Measurements from ENCODE around the gene EYS.

Gene EYS

GRCh38 chr6:64644024-64644423, 1063.0 kb downstream of the EYS start:
- H3K4me2 ChIP-seq (ENCODE audit: low read length): no peak overlapping the region
- H3K27ac ChIP-seq (ENCODE audit: low read depth, low read length): no peak overlapping the region
- no peaks in the 10 kb centered on the region for H3K36me3 ChIP-seq (ENCODE audit: control insufficient read depth, low read length)
- TF ChIP-seq EZH2phosphoT487 (IDR thresholded peaks at IDR 0.05; ENCODE audit: borderline replicate concordance, low read length): no peak
- no peak for TF ChIP-seq CTCF (IDR thresholded peaks at IDR 0.05; ENCODE audit: low read depth, low read length, poor library complexity, severe bottlenecking)
- H3K9me3 ChIP-seq (ENCODE audit: control insufficient read depth, insufficient read depth, low read length): no peaks in the 10 kb centered on the region
- no peaks in the 10 kb centered on the region for H3K27me3 ChIP-seq (ENCODE audit: control insufficient read depth, low read length)
- H3K9me2 ChIP-seq (replicated peaks; ENCODE audit: control insufficient read depth, low read length): no peaks in the 10 kb centered on the region
- no peaks in the 10 kb centered on the region for H3K4me1 ChIP-seq (ENCODE audit: control insufficient read depth, low read length)
- H3K4me3 ChIP-seq (ENCODE audit: low read length): no peak overlapping the region
- H4K20me1 ChIP-seq (ENCODE audit: control insufficient read depth, insufficient read depth, low read depth, low read length): no peaks in the 10 kb centered on the region
- H3F3A ChIP-seq (ENCODE audit: control insufficient read depth, insufficient read depth): no peaks in the 10 kb centered on the region
- H3K79me2 ChIP-seq (ENCODE audit: control insufficient read depth, low read length): no peaks in the 10 kb centered on the region

- no peak overlapping the region for H3K4me2 ChIP-seq (ENCODE audit: low read length)
- H3K9me2 ChIP-seq (replicated peaks; ENCODE audit: control insufficient read depth, low read length): no peaks in the 10 kb centered on the region
- H3K79me2 ChIP-seq (ENCODE audit: control insufficient read depth, low read length): no peaks in the 10 kb centered on the region
- no peaks in the 10 kb centered on the region for H4K20me1 ChIP-seq (ENCODE audit: control insufficient read depth, insufficient read depth, low read depth, low read length)
- H3F3A ChIP-seq (ENCODE audit: control insufficient read depth, insufficient read depth): no peaks in the 10 kb centered on the region
- TF ChIP-seq CTCF (IDR thresholded peaks at IDR 0.05; ENCODE audit: low read depth, low read length, poor library complexity, severe bottlenecking) (no peak), EZH2phosphoT487 (IDR thresholded peaks at IDR 0.05; ENCODE audit: borderline replicate concordance, low read length) (no peak)
- no peaks in the 10 kb centered on the region for H3K9me3 ChIP-seq (ENCODE audit: control insufficient read depth, insufficient read depth, low read length)
- no peaks in the 10 kb centered on the region for H3K4me1 ChIP-seq (ENCODE audit: control insufficient read depth, low read length)
- no peaks in the 10 kb centered on the region for H3K27me3 ChIP-seq (ENCODE audit: control insufficient read depth, low read length)
- no peaks in the 10 kb centered on the region for H3K36me3 ChIP-seq (ENCODE audit: control insufficient read depth, low read length)
- H3K27ac ChIP-seq (ENCODE audit: low read depth, low read length): no peak overlapping the region
- no peak overlapping the region for H3K4me3 ChIP-seq (ENCODE audit: low read length)
These were observed 1076.1 kb downstream of the EYS start for GRCh38 chr6:64630901-64631300.

GRCh38 chr6:64622944-64623343, 1084.1 kb downstream of the EYS start:
- Histone ChIP-seq H3K27ac (ENCODE audit: low read depth, low read length) (no peak overlapping the region), H3K79me2 (ENCODE audit: control insufficient read depth, low read length) (no peaks in the 10 kb centered on the region), H3K4me2 (ENCODE audit: low read length) (no peak overlapping the region), H3K36me3 (ENCODE audit: control insufficient read depth, low read length) (no peaks in the 10 kb centered on the region), H3K9me2 (replicated peaks; ENCODE audit: control insufficient read depth, low read length) (no peaks in the 10 kb centered on the region), H3K4me3 (ENCODE audit: low read length) (no peak overlapping the region), H3F3A (ENCODE audit: control insufficient read depth, insufficient read depth) (no peaks in the 10 kb centered on the region), H3K27me3 (ENCODE audit: control insufficient read depth, low read length) (no peaks in the 10 kb centered on the region), H3K4me1 (ENCODE audit: control insufficient read depth, low read length) (no peaks in the 10 kb centered on the region), H3K9me3 (ENCODE audit: control insufficient read depth, insufficient read depth, low read length) (no peaks in the 10 kb centered on the region), H4K20me1 (ENCODE audit: control insufficient read depth, insufficient read depth, low read depth, low read length) (no peaks in the 10 kb centered on the region)
- TF ChIP-seq EZH2phosphoT487 (IDR thresholded peaks at IDR 0.05; ENCODE audit: borderline replicate concordance, low read length) (no peak), CTCF (IDR thresholded peaks at IDR 0.05; ENCODE audit: low read depth, low read length, poor library complexity, severe bottlenecking) (no peak)

GRCh38 chr6:64602993-64603392, 1104.0 kb downstream of the EYS start:
- Histone ChIP-seq H3K36me3 (ENCODE audit: control insufficient read depth, low read length) (no peaks in the 10 kb centered on the region), H3K27ac (ENCODE audit: low read depth, low read length) (no peak overlapping the region), H3F3A (ENCODE audit: control insufficient read depth, insufficient read depth) (no peaks in the 10 kb centered on the region), H3K4me3 (ENCODE audit: low read length) (no peak overlapping the region), H3K79me2 (ENCODE audit: control insufficient read depth, low read length) (no peaks in the 10 kb centered on the region), H3K9me2 (replicated peaks; ENCODE audit: control insufficient read depth, low read length) (0 out of 2 replicates have a peak, but pooled peaks cover 2% of the 10 kb centered on the region), H4K20me1 (ENCODE audit: control insufficient read depth, insufficient read depth, low read depth, low read length) (no peaks in the 10 kb centered on the region), H3K27me3 (ENCODE audit: control insufficient read depth, low read length) (no peaks in the 10 kb centered on the region), H3K4me1 (ENCODE audit: control insufficient read depth, low read length) (no peaks in the 10 kb centered on the region), H3K4me2 (ENCODE audit: low read length) (no peak overlapping the region), H3K9me3 (ENCODE audit: control insufficient read depth, insufficient read depth, low read length) (no peaks in the 10 kb centered on the region)
- TF ChIP-seq EZH2phosphoT487 (IDR thresholded peaks at IDR 0.05; ENCODE audit: borderline replicate concordance, low read length): no peak
- no peak for TF ChIP-seq CTCF (IDR thresholded peaks at IDR 0.05; ENCODE audit: low read depth, low read length, poor library complexity, severe bottlenecking)
